PFSK-1 (cell line): Measurements from ENCODE around the gene RMDN3.

Experiments used
- FOXP2 ChIP-seq: optimal IDR thresholded peaks from 2 replicates; pipeline ENCODE3; 2011; ENCODE audit warnings: borderline replicate concordance, control low read depth, inconsistent platforms; ENCODE audit not compliant: insufficient read depth; ENCODE audit errors: extremely low read length, extremely low read depth
- POLR2AphosphoS5 ChIP-seq: IDR thresholded peaks from 2 replicates; pipeline ENCODE4 v1.6.1; 2012; ENCODE audit warnings: low read depth, mild to moderate bottlenecking, control low read depth, low read length, moderate library complexity
- SIN3A ChIP-seq: IDR thresholded peaks from 2 replicates; pipeline ENCODE4 v1.6.1; 2012; ENCODE audit warnings: mild to moderate bottlenecking, low read length, moderate library complexity, borderline replicate concordance; ENCODE audit not compliant: insufficient read depth
- TAF1 ChIP-seq: IDR thresholded peaks from 2 replicates; pipeline ENCODE4 v1.6.1; 2012; ENCODE audit warnings: low read length, control low read depth, borderline replicate concordance; ENCODE audit not compliant: insufficient read depth
- TF ChIP-seq, protein P1 (sequence below), 2 experiments: IDR thresholded peaks; 2 replicates each; pipeline versions ENCODE4 v1.6.1 to v1.8.0; 2011 to 2012; ENCODE audit warnings: low read depth in 2 of 2, low read length in 2 of 2, control low read depth in 1 of 2, inconsistent platforms in 1 of 2, mild to moderate bottlenecking in 1 of 2, moderate library complexity in 1 of 2; ENCODE audit not compliant: insufficient read depth in 1 of 2

DNA sequence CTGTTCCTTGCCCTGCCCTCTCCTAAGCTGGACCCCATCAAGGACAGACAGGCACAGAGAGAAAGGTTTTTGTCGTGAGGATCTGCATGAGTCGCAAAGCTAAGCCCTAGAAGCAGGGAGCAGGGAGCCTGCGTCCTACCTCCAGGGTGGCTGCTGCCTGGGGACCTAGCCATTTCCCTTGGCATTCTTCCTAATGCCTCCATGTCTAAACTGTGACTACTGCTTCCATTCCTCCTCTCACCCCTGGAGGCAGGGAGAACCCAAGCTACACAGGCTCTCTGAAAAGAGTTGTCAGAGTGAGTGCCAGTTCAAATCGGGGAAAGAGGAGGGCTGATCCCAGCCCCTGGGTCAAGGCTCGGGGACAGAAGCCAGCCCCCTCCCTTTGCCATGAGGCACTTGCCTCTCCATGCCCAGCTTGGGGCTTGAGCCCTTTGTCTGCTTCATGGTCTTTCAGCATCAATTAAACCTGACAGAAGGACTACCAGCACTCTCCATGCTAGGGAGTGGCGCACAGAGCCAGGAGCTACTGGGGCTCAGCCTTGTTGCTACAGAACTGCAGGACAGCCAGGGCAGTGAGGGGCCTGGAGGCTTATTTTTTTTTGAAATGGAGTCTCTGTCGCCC lies 11.3 kb upstream of the RMDN3 start:
- no peak for TF ChIP-seq POLR2AphosphoS5
- TF ChIP-seq, protein P1, sequence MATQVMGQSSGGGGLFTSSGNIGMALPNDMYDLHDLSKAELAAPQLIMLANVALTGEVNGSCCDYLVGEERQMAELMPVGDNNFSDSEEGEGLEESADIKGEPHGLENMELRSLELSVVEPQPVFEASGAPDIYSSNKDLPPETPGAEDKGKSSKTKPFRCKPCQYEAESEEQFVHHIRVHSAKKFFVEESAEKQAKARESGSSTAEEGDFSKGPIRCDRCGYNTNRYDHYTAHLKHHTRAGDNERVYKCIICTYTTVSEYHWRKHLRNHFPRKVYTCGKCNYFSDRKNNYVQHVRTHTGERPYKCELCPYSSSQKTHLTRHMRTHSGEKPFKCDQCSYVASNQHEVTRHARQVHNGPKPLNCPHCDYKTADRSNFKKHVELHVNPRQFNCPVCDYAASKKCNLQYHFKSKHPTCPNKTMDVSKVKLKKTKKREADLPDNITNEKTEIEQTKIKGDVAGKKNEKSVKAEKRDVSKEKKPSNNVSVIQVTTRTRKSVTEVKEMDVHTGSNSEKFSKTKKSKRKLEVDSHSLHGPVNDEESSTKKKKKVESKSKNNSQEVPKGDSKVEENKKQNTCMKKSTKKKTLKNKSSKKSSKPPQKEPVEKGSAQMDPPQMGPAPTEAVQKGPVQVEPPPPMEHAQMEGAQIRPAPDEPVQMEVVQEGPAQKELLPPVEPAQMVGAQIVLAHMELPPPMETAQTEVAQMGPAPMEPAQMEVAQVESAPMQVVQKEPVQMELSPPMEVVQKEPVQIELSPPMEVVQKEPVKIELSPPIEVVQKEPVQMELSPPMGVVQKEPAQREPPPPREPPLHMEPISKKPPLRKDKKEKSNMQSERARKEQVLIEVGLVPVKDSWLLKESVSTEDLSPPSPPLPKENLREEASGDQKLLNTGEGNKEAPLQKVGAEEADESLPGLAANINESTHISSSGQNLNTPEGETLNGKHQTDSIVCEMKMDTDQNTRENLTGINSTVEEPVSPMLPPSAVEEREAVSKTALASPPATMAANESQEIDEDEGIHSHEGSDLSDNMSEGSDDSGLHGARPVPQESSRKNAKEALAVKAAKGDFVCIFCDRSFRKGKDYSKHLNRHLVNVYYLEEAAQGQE (IDR thresholded peaks at IDR 0.05; ENCODE audit: insufficient read depth in 1 of 2, low read depth in 2 of 2, low read length in 2 of 2) = no peak
- no peak for TF ChIP-seq TAF1
- no peak for TF ChIP-seq FOXP2
- no peak for TF ChIP-seq SIN3A
